GM10266 (cell line): ENCODE measurements around the gene ZNF892.

Experiments
- DNase-seq: peaks from one replicate; pipeline ENCODE4 v3.0.0; 2012; ENCODE audit errors: extremely low spot score
- CTCF ChIP-seq: IDR thresholded peaks from 2 replicates; pipeline ENCODE4 v1.5.1; 2012; ENCODE audit warnings: mild to moderate bottlenecking, low read depth; ENCODE audit not compliant: control insufficient read depth, insufficient read depth; ENCODE audit errors: missing control alignments

The ZNF892 gene

GRCh38 chr2:95207111-95207961 is at the start of gene ZNF892:
ZNF892 (plus strand) TSS chr2:95207521; CDS start chr2:95207816, 295 bp downstream.
- DNase-seq = peak; percentile 91
- peak; percentile 74 for TF ChIP-seq CTCF

GRCh38 chr2:95158441-95158840 is 48.9 kb upstream of the ZNF892 start:
- TF ChIP-seq CTCF = no peak
- DNase-seq = no peak

GRCh38 chr2:95158891-95159619 is 48.3 kb upstream of the ZNF892 start:
- no peak for TF ChIP-seq CTCF
- DNase-seq = peak; percentile 74

- TF ChIP-seq CTCF = no peak
- peak; percentile 92 for DNase-seq
Measured at GRCh38 chr2:95159690-95160449, 47.5 kb upstream of the ZNF892 start, which contains the start of gene ZNF514. ZNF514 (minus strand) TSS chr2:95159848; CDS start chr2:95153253, 6,595 bp downstream.

- TF ChIP-seq CTCF = no peak
- no peak for DNase-seq
Measured at GRCh38 chr2:95165030-95165370, 42.3 kb upstream of the ZNF892 start.

- TF ChIP-seq CTCF = no peak
- DNase-seq = peak; percentile 95
Measured at GRCh38 chr2:95165371-95166064, 41.8 kb upstream of the ZNF892 start, which contains the start of gene ZNF2. ZNF2 (plus strand) TSS chr2:95165809; CDS start chr2:95176227, 10,418 bp downstream.
